Fibroblast of lung (primary cell): ENCODE measurements around the gene ITLN1. TPM values are rescaled to one million over a fixed set of nuclear protein-coding genes. Genes with fewer than 3 reads are reported as not detected.

Experiments
- DNase-seq, 2 donors: peaks; one replicate each; pipeline versions ENCODE4 v3.0.0 to v3.0.0-alpha.2; 2010; ENCODE audit warnings: low read depth in 2 of 2
- H2AFZ ChIP-seq: 2 replicates; pipeline ENCODE4 v1.5.1; 2012; ENCODE audit warnings: low read length, control low read depth, inconsistent platforms
- H3K27ac ChIP-seq: 2 replicates; pipeline ENCODE4 v1.5.1; 2011; ENCODE audit warnings: low read length, control low read depth; ENCODE audit not compliant: insufficient read depth
- H3K27me3 ChIP-seq: 2 replicates; pipeline ENCODE4 v1.5.1; 2011; ENCODE audit warnings: mild to moderate bottlenecking, low read length; ENCODE audit not compliant: control insufficient read depth, insufficient read depth
- H3K36me3 ChIP-seq: 2 replicates; pipeline ENCODE4 v1.5.1; 2011; ENCODE audit warnings: low read length; ENCODE audit not compliant: control insufficient read depth, insufficient read depth
- H3K4me1 ChIP-seq: 2 replicates; pipeline ENCODE4 v1.5.1; 2011; ENCODE audit warnings: low read length; ENCODE audit not compliant: control insufficient read depth, insufficient read depth; ENCODE audit errors: extremely low read depth
- H3K4me2 ChIP-seq: 2 replicates; pipeline ENCODE4 v1.5.1; 2011; ENCODE audit warnings: low read length, control low read depth; ENCODE audit not compliant: insufficient read depth; ENCODE audit errors: extremely low read depth
- H3K4me3 ChIP-seq, 4 experiments: fragments of 200-600 bp in 1 of 4; sonication (generic) in 1 of 4; replicated peaks in 1 of 4; 2 replicates each; pipeline ENCODE4 v1.5.1; 2011 to 2016; ENCODE audit warnings: low read length in 4 of 4, low read depth in 3 of 4, mild to moderate bottlenecking in 3 of 4, control low read depth in 2 of 4, inconsistent platforms in 1 of 4, mixed read lengths in 1 of 4; ENCODE audit not compliant: insufficient read depth in 1 of 4; ENCODE audit errors: control extremely low read depth in 1 of 4
- H3K79me2 ChIP-seq: 2 replicates; pipeline ENCODE4 v1.5.1; 2012; ENCODE audit warnings: mild to moderate bottlenecking, low read length, inconsistent platforms; ENCODE audit not compliant: control insufficient read depth, insufficient read depth
- H3K9ac ChIP-seq: 2 replicates; pipeline ENCODE4 v1.5.1; 2011; ENCODE audit warnings: mild to moderate bottlenecking, low read length, control low read depth; ENCODE audit not compliant: insufficient read depth
- H3K9me3 ChIP-seq: 2 replicates; pipeline ENCODE4 v1.5.1; 2012; ENCODE audit warnings: low read depth, low read length; ENCODE audit not compliant: control insufficient read depth, insufficient read depth
- H4K20me1 ChIP-seq: 2 replicates; pipeline ENCODE4 v1.5.1; 2011; ENCODE audit warnings: low read length; ENCODE audit not compliant: control insufficient read depth, insufficient read depth; ENCODE audit errors: extremely low read depth
- CTCF ChIP-seq, 2 donors: IDR thresholded peaks in 1 of 2; conservative IDR thresholded peaks in 1 of 2; 1 replicate in 1 of 2; 2 replicates in 1 of 2; pipeline ENCODE4 v1.5.1; 2011 to 2012; ENCODE audit warnings: low read length in 2 of 2, control low read depth in 1 of 2, inconsistent platforms in 1 of 2, low read depth in 1 of 2, mild to moderate bottlenecking in 1 of 2
- EZH2 ChIP-seq: IDR thresholded peaks from 2 replicates; pipeline ENCODE4 v1.5.1; 2012; ENCODE audit warnings: low read length, control low read depth, mild to moderate bottlenecking; ENCODE audit errors: missing control alignments
- polyA plus RNA-seq, 2 donors: library from polyadenylated mRNA; depleted of rRNA in 1 of 2; stranded (reverse) in 1 of 2; unstranded in 1 of 2; fragments of >200 nt; gene quantifications; 2 replicates each; pipeline ENCODE4 v1.2.1, GENCODE V29; 2011 to 2012; ENCODE audit warnings: missing spikeins in 1 of 2
- total RNA-seq: library from RNA; depleted of rRNA; stranded (reverse); fragments of >200 nt; gene quantifications from 2 replicates; pipeline ENCODE4 v1.2.1, GENCODE V29; 2014

The ITLN1 gene
- total and polyA plus RNA-seq, 2 donors (not counting 1 experiment from before 2014, with no cell fraction given): not detected

DNA sequence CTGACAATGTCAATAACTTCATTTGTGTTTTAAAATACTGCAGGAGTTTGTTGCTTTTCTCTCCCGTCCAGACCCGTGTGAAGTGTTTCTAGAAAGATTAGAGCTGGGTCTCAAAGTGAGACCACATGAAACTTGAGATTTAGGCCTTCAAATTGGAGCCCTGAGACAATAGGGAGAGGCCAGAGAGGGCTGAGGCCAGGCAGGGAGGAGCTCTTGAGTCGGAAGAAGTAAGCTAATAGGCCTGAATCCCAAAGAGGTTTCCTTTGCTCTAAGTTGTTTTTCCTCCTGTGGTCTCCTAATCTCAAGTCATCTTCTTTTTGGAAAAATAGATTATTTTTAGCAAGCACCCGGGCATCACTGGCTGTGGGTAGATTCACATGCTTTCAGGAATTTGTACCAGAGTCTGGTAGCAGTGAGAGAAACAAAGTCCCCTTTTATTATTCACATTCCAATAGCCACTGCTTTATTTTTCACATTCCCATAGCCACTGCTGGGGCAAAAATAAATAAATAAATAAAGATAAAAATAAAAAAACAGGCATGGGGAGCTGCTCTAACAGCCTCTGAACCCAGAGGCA is 47.9 kb downstream of the ITLN1 start:
- Histone ChIP-seq H3K4me1 (no peaks in the 10 kb centered on the region), H3K4me3 (no peak overlapping the region), H3K27me3 (no peaks in the 10 kb centered on the region), H3K27ac (no peak overlapping the region), H3K9ac (no peak overlapping the region), H3K36me3 (no peaks in the 10 kb centered on the region), H3K4me2 (no peak overlapping the region), H3K79me2 (no peaks in the 10 kb centered on the region), H4K20me1 (no peaks in the 10 kb centered on the region), H3K9me3 (no peaks in the 10 kb centered on the region), H2AFZ (no peak overlapping the region)
- no peak for DNase-seq
- TF ChIP-seq EZH2 (no peak), CTCF (conservative IDR thresholded peaks at IDR 0.05 in 1 of 2, IDR thresholded peaks at IDR 0.05 in 1 of 2; ENCODE audit: low read depth in 1 of 2, low read length in 2 of 2) (no peak)

GRCh38 chr1:160836561-160836960 is 48.4 kb downstream of the ITLN1 start:
- H3K4me2 ChIP-seq: no peak overlapping the region
- no peaks in the 10 kb centered on the region for H3K9me3 ChIP-seq
- H3K9ac ChIP-seq: no peak overlapping the region
- no peak overlapping the region for H3K27ac ChIP-seq
- no peaks in the 10 kb centered on the region for H3K79me2 ChIP-seq
- no peaks in the 10 kb centered on the region for H3K36me3 ChIP-seq
- no peak for DNase-seq
- no peaks in the 10 kb centered on the region for H4K20me1 ChIP-seq
- no peak overlapping the region for H3K4me3 ChIP-seq
- H2AFZ ChIP-seq: no peak overlapping the region
- no peaks in the 10 kb centered on the region for H3K27me3 ChIP-seq
- no peak for TF ChIP-seq CTCF (conservative IDR thresholded peaks at IDR 0.05 in 1 of 2, IDR thresholded peaks at IDR 0.05 in 1 of 2; ENCODE audit: low read depth in 1 of 2, low read length in 2 of 2)
- no peak for TF ChIP-seq EZH2
- H3K4me1 ChIP-seq: no peaks in the 10 kb centered on the region

GRCh38 chr1:160835751-160836150 is 49.2 kb downstream of the ITLN1 start:
- H3K79me2 ChIP-seq: no peaks in the 10 kb centered on the region
- no peaks in the 10 kb centered on the region for H3K36me3 ChIP-seq
- H4K20me1 ChIP-seq: no peaks in the 10 kb centered on the region
- no peak overlapping the region for H3K9ac ChIP-seq
- DNase-seq: no peak
- H2AFZ ChIP-seq: no peak overlapping the region
- no peak overlapping the region for H3K4me2 ChIP-seq
- no peak for TF ChIP-seq CTCF (conservative IDR thresholded peaks at IDR 0.05 in 1 of 2, IDR thresholded peaks at IDR 0.05 in 1 of 2; ENCODE audit: low read depth in 1 of 2, low read length in 2 of 2)
- no peak for TF ChIP-seq EZH2
- H3K9me3 ChIP-seq: no peaks in the 10 kb centered on the region
- H3K27ac ChIP-seq: no peak overlapping the region
- H3K27me3 ChIP-seq: no peaks in the 10 kb centered on the region
- H3K4me3 ChIP-seq: no peak overlapping the region
- H3K4me1 ChIP-seq: no peaks in the 10 kb centered on the region
